ENCODE data around the gene MARCHF7.

DNA sequence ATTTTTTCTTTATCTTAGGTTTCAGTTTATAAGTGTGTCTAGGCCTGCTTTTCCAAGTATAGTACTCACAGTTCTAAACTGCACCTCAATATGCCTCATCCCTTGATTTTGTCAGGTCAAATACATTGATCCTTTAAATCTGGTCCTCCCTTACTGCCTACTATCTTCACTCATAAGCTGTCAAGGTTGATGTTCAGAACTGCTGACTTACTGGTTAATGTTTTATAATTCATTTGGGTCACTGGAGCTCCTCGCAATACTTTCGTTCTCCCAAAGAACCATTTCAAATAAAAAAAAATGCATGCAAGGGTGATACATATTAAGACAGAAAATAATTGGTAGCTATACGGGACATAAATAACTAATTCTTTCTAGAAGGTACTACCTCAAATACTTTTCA, 41.3 kb upstream of the MARCHF7 start:
- TF ChIP-seq POLR2AphosphoS5 (IDR thresholded peaks at IDR 0.05): no peak
- no peak for TF ChIP-seq POLR2A (IDR thresholded peaks at IDR 0.05)
- TF ChIP-seq, protein P1, sequence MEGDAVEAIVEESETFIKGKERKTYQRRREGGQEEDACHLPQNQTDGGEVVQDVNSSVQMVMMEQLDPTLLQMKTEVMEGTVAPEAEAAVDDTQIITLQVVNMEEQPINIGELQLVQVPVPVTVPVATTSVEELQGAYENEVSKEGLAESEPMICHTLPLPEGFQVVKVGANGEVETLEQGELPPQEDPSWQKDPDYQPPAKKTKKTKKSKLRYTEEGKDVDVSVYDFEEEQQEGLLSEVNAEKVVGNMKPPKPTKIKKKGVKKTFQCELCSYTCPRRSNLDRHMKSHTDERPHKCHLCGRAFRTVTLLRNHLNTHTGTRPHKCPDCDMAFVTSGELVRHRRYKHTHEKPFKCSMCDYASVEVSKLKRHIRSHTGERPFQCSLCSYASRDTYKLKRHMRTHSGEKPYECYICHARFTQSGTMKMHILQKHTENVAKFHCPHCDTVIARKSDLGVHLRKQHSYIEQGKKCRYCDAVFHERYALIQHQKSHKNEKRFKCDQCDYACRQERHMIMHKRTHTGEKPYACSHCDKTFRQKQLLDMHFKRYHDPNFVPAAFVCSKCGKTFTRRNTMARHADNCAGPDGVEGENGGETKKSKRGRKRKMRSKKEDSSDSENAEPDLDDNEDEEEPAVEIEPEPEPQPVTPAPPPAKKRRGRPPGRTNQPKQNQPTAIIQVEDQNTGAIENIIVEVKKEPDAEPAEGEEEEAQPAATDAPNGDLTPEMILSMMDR (IDR thresholded peaks at IDR 0.05): no peak
- no peak for TF ChIP-seq EP300 (IDR thresholded peaks at IDR 0.05)

Measured in stomach (tissue), 4 donors.